Peyer's patch (tissue), 4 donors: Measurements from ENCODE around the gene KBTBD12.

Source experiments
- CTCF ChIP-seq, 6 experiments: fragments of 450-650 bp in 4 of 6; fragments of 200-600 bp in 2 of 6; sonication (generic) in 1 of 6; IDR thresholded peaks; one replicate each; pipeline ENCODE4 v1.5.1; 2017 to 2019; ENCODE audit warnings: antibody characterized with exemption in 6 of 6, mild to moderate bottlenecking in 3 of 6, moderate library complexity in 1 of 6
- POLR2A ChIP-seq, 2 donors: fragments of 450-650 bp; IDR thresholded peaks; one replicate each; pipeline ENCODE4 v1.5.1; 2017; ENCODE audit warnings: antibody characterized with exemption in 2 of 2, mild to moderate bottlenecking in 2 of 2, moderate library complexity in 2 of 2

- TF ChIP-seq CTCF (IDR thresholded peaks at IDR 0.05) (no peak), POLR2A (IDR thresholded peaks at IDR 0.05) (no peak)
Observed at GRCh38 chr3:127900536-127900935, 14.5 kb upstream of the KBTBD12 start.
